Vagina (tissue), 2 donors: ENCODE measurements around the gene STARD7.

Experiments
- POLR2A ChIP-seq, 2 donors: fragments of 450-650 bp; IDR thresholded peaks; one replicate each; pipeline ENCODE4 v1.6.1; 2017; ENCODE audit warnings: antibody characterized with exemption in 2 of 2, mild to moderate bottlenecking in 2 of 2, moderate library complexity in 2 of 2
- TF ChIP-seq, protein P1 (sequence below), 3 experiments: fragments of 450-650 bp in 2 of 3; fragments of 200-600 bp in 1 of 3; sonication (generic) in 1 of 3; IDR thresholded peaks; one replicate each; pipeline ENCODE4 v1.5.1; 2017 to 2019; ENCODE audit warnings: antibody characterized with exemption in 3 of 3, mild to moderate bottlenecking in 2 of 3, moderate library complexity in 2 of 3

DNA sequence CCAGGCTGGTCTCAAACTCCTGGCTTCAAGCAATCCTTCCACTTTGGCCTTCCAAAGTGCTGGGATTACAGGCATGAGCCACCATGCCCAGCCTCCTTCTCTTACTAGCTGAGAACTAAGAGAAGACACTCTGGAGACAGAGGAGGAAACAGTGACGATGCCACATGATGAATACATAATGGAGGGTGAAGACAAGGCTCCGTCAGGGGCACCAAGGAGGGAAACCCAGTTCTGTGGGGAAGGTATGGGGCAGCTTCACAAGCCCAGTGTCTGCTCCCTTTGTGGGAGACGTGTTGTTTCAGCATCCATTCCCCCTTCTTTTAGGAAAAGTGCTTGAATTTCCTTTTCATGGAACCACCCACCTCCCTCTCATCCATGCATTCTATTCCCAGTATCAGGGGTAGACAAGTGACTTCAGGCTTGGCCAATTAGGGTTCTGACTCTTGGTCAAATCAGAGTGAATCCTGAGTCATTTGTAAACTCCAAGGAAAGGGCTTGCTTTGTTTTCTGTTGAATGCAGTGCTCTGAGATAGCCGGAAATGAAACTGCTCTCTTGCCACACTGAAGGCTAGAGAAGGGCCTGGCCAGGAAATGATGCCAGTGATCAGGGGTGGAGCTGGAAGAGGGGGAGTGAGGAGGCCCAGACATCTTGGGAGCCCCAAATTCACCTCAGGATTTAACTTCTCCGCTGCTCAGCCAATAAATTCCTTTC is 33.4 kb upstream of the STARD7 start:
- TF ChIP-seq, protein P1, sequence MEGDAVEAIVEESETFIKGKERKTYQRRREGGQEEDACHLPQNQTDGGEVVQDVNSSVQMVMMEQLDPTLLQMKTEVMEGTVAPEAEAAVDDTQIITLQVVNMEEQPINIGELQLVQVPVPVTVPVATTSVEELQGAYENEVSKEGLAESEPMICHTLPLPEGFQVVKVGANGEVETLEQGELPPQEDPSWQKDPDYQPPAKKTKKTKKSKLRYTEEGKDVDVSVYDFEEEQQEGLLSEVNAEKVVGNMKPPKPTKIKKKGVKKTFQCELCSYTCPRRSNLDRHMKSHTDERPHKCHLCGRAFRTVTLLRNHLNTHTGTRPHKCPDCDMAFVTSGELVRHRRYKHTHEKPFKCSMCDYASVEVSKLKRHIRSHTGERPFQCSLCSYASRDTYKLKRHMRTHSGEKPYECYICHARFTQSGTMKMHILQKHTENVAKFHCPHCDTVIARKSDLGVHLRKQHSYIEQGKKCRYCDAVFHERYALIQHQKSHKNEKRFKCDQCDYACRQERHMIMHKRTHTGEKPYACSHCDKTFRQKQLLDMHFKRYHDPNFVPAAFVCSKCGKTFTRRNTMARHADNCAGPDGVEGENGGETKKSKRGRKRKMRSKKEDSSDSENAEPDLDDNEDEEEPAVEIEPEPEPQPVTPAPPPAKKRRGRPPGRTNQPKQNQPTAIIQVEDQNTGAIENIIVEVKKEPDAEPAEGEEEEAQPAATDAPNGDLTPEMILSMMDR (IDR thresholded peaks at IDR 0.05), result no peak
- no peak for TF ChIP-seq POLR2A (IDR thresholded peaks at IDR 0.05)
